Heart left ventricle (tissue), 13 donors: ENCODE data around the gene RSRC2.

Source experiments
- CTCF ChIP-seq, 12 donors: fragments of 200-600 bp; sonication (generic) in 4 of 12; IDR thresholded peaks; one replicate each; pipeline versions ENCODE4 v1.5.0 to v1.8.0; 2018 to 2022; ENCODE audit warnings: antibody characterized with exemption in 12 of 12, mild to moderate bottlenecking in 5 of 12
- POLR2A ChIP-seq, 2 donors: fragments of 450-650 bp; IDR thresholded peaks; one replicate each; pipeline ENCODE4 v1.6.1; 2017; ENCODE audit warnings: antibody characterized with exemption in 2 of 2, mild to moderate bottlenecking in 2 of 2, moderate library complexity in 2 of 2
- donor health status: ischemic (EF 13 %, LVEDD 7.1; RV severe dilation, severe dysfunction).
- donor health status: DM: no; HTN: yes; CAD: no.
- donor health status: DM: no; HTN: no; CAD: no.
- donor health status: ischemic (EF 25% LVEDD 6.9; RV normal size, moderate dysfunction).
- donor health status: ischemic (EF 25% LVEDD 5.7; RV mildly dilated, moderate dysfunction).
- donor health status: ischemic (EF 35%, LVEDD 5.7; RV mildly dilated, moderate dysfunction).
- donor health status: nonischemic (EF 11% LVEDD 7.7; RV severe dilation, severe dysfunction).
- donor health status: DM: yes; HTN: yes; CAD: no.
- donor health status: PGD.
- donor health status: ischemic (EF 29% LVEDD 5.4; RV normal size, mild dysfunction).
- donor health status: nonischemic (EF 23%, LVEDD 6.1; RV moderate dilation, normal function).

DNA sequence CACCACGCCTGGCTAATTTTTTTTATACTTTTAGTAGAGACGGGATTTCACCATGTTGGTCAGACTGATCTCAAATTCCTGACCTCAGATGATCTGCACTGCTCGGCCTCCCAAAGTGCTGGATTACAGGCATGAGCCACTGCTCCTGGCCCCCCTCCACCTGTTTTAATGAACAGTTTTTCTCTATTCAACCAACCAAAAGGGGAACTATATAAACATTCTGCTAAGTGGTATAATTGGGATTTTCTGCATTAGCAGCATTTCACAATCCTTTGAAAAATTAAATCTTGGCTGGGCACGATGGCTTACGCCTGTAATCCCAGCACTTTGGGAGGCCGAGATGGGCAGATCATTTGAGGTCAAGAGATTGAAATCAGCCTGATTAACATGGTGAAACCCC, 45.1 kb upstream of the RSRC2 start:
- TF ChIP-seq CTCF (IDR thresholded peaks at IDR 0.05): no peak
- TF ChIP-seq POLR2A (IDR thresholded peaks at IDR 0.05): no peak
